Parathyroid adenoma (tissue), 2 donors: Measurements from ENCODE around the gene COPZ2.

Source experiments
- H2AFZ ChIP-seq: fragments of 300-600 bp; sonication (generic); one replicate; pipeline ENCODE4 v1.7.0; 2017; ENCODE audit warnings: antibody characterized with exemption, mild to moderate bottlenecking
- H3K27ac ChIP-seq: fragments of 300-600 bp; sonication (generic); one replicate; pipeline ENCODE4 v1.7.0; 2017
- H3K27me3 ChIP-seq: fragments of 300-600 bp; sonication (generic); one replicate; pipeline ENCODE4 v1.7.0; 2017; ENCODE audit warnings: low read length; ENCODE audit not compliant: control insufficient read depth, insufficient read depth
- H3K36me3 ChIP-seq: fragments of 300-600 bp; sonication (generic); one replicate; pipeline ENCODE4 v1.7.0; 2017; ENCODE audit warnings: low read length; ENCODE audit not compliant: control insufficient read depth, insufficient read depth
- H3K4me1 ChIP-seq: fragments of 300-600 bp; sonication (generic); one replicate; pipeline ENCODE4 v1.7.0; 2017; ENCODE audit warnings: control low read depth
- H3K4me2 ChIP-seq: fragments of 300-600 bp; sonication (generic); one replicate; pipeline ENCODE4 v1.7.0; 2017; ENCODE audit warnings: low read length
- H3K4me3 ChIP-seq: fragments of 300-600 bp; sonication (generic); one replicate; pipeline ENCODE4 v1.7.0; 2017; ENCODE audit warnings: low read depth, low read length
- H3K79me2 ChIP-seq: fragments of 300-600 bp; sonication (generic); one replicate; pipeline ENCODE4 v1.7.0; 2017; ENCODE audit warnings: control low read depth
- H3K9ac ChIP-seq: fragments of 300-600 bp; sonication (generic); one replicate; pipeline ENCODE4 v1.7.0; 2017; ENCODE audit warnings: mild to moderate bottlenecking
- H3K9me3 ChIP-seq: fragments of 300-600 bp; sonication (generic); one replicate; pipeline ENCODE4 v1.7.0; 2017; ENCODE audit warnings: low read length; ENCODE audit not compliant: control insufficient read depth
- TF ChIP-seq, protein P1 (sequence below): fragments of 300-600 bp; sonication (generic); IDR thresholded peaks from one replicate; pipeline ENCODE4 v1.7.0; 2017; ENCODE audit warnings: antibody characterized with exemption, mild to moderate bottlenecking
- donor health status: primary hyperparathyroidism.

The COPZ2 gene

DNA sequence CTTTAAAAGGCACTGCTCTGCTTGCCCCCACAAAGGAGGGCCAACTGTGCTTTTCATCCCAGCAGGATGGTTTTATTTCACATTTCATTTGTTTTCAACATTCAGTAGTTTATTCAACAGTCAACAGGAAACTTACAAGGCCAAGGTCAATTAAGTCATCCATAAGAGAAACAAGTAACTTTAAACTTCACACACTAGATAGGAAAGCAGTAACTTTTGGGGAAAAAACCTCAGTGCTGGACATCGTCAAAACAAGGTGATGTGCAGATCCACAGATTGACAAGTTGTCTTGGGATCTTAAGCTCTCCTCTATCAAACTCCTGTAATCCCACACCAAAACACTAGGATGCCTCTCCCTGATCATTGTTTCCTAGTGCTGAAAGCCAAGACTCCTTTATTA, 29.1 kb upstream of the COPZ2 start:
- Histone ChIP-seq H3K36me3 (no peaks in the 10 kb centered on the region), H3K9ac (no peak overlapping the region), H3K79me2 (peaks cover 2% of the 10 kb centered on the region), H3K4me2 (no peak overlapping the region), H3K4me1 (peaks cover 3% of the 10 kb centered on the region), H2AFZ (no peak overlapping the region), H3K27me3 (no peaks in the 10 kb centered on the region), H3K27ac (no peak overlapping the region), H3K9me3 (no peaks in the 10 kb centered on the region), H3K4me3 (no peak overlapping the region)
- TF ChIP-seq, protein P1, sequence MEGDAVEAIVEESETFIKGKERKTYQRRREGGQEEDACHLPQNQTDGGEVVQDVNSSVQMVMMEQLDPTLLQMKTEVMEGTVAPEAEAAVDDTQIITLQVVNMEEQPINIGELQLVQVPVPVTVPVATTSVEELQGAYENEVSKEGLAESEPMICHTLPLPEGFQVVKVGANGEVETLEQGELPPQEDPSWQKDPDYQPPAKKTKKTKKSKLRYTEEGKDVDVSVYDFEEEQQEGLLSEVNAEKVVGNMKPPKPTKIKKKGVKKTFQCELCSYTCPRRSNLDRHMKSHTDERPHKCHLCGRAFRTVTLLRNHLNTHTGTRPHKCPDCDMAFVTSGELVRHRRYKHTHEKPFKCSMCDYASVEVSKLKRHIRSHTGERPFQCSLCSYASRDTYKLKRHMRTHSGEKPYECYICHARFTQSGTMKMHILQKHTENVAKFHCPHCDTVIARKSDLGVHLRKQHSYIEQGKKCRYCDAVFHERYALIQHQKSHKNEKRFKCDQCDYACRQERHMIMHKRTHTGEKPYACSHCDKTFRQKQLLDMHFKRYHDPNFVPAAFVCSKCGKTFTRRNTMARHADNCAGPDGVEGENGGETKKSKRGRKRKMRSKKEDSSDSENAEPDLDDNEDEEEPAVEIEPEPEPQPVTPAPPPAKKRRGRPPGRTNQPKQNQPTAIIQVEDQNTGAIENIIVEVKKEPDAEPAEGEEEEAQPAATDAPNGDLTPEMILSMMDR = no peak

DNA sequence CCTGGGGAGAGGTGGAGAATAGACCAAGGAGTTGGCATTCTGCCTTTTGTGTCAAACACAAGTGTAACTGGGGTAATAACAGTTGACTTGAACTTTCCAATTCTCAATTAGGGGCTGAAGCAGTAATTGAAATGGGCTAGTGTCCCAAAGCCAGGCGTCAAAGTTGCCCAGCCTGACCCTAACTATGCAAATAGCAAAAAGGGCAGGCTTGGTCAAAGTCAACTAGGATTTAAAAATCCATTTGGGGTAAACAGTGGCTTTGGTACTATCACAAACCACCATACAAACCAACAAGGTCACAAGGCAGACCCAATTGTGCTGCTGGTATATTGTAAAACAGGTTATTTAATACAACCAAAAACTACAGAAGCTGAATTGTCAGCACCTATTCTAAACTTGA, 28.6 kb upstream of the COPZ2 start:
- H2AFZ ChIP-seq = no peak overlapping the region
- no peak overlapping the region for H3K9ac ChIP-seq
- H3K27me3 ChIP-seq = no peaks in the 10 kb centered on the region
- no peak overlapping the region for H3K27ac ChIP-seq
- no peaks in the 10 kb centered on the region for H3K36me3 ChIP-seq
- H3K79me2 ChIP-seq = peaks cover 2% of the 10 kb centered on the region
- TF ChIP-seq, protein P1 = no peak
- H3K9me3 ChIP-seq = no peaks in the 10 kb centered on the region
- H3K4me3 ChIP-seq = no peak overlapping the region
- H3K4me1 ChIP-seq = peaks cover 3% of the 10 kb centered on the region
- H3K4me2 ChIP-seq = no peak overlapping the region

GRCh38 chr17:48064638-48065037, 27.0 kb upstream of the COPZ2 start:
- Histone ChIP-seq H3K27me3 (no peaks in the 10 kb centered on the region), H3K4me2 (no peak overlapping the region), H3K4me3 (no peak overlapping the region), H3K4me1 (peaks cover 3% of the 10 kb centered on the region), H3K9ac (no peak overlapping the region), H3K36me3 (no peaks in the 10 kb centered on the region), H3K79me2 (peaks cover 2% of the 10 kb centered on the region), H3K9me3 (no peaks in the 10 kb centered on the region), H3K27ac (no peak overlapping the region), H2AFZ (no peak overlapping the region)
- TF ChIP-seq, protein P1 = no peak

DNA sequence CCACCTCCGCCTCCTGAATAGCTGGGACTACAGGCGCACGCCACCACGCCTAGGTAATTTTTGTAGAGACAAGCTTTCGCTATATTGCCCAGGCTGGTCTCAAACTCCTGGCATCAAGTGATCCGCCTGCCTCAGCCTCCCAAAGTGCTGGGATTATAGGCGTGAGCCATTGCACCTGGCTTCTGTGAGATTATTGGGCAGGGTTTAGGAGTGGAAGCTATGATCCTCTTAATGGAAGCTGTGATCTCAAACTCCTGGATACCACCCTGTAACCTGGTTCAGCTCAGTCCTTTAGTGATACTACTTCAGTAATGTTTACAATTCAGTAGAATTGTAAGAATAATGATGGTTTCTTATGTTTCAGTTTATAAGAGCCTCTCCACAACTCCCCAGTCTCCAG, 24.7 kb upstream of the COPZ2 start:
- H3K36me3 ChIP-seq = no peaks in the 10 kb centered on the region
- H3K27ac ChIP-seq = no peak overlapping the region

DNA sequence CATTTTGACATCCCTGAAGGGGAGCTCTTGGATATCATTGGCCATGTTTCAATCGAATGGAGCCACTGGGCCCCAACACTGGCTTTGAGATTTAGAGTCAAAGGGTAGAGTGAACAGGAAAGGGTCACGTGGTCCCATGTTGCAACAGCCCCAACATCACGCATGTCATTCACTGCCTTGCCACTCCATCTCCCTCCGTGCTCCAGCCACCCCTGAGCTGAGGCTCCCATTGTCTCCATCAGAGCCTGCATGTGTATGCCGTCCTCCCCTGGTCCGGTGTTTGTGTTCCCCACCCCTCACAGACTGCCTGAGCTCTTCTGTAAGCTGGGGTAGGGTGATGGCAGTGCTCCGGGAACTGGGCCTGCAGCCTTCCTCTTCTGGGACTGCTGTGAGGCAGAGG, 22.7 kb upstream of the COPZ2 start:
- Histone ChIP-seq H3K27me3 (no peaks in the 10 kb centered on the region), H3K4me1 (peaks cover 5% of the 10 kb centered on the region), H3K4me3 (no peak overlapping the region), H3K27ac (no peak overlapping the region), H3K9me3 (no peaks in the 10 kb centered on the region), H3K4me2 (no peak overlapping the region), H3K79me2 (peaks cover 2% of the 10 kb centered on the region), H3K9ac (no peak overlapping the region), H2AFZ (no peak overlapping the region), H3K36me3 (no peaks in the 10 kb centered on the region)
- TF ChIP-seq, protein P1 = no peak

More for the DNA sequence above, 24.7 kb upstream of the COPZ2 start:
- H3K4me1 ChIP-seq = peaks cover 3% of the 10 kb centered on the region
- no peak overlapping the region for H3K9ac ChIP-seq
- no peaks in the 10 kb centered on the region for H3K27me3 ChIP-seq
- H3K4me2 ChIP-seq = no peak overlapping the region
- H3K9me3 ChIP-seq = no peaks in the 10 kb centered on the region
- H3K4me3 ChIP-seq = no peak overlapping the region
- no peak overlapping the region for H2AFZ ChIP-seq
- peaks cover 2% of the 10 kb centered on the region for H3K79me2 ChIP-seq
- TF ChIP-seq, protein P1 = no peak
